B cell (primary cell): ENCODE measurements around the gene CCNK.

Experiments
- CTCF ChIP-seq: fragments of 200-600 bp; IDR thresholded peaks from one replicate; pipeline ENCODE4 v1.8.0; 2022; ENCODE audit warnings: antibody characterized with exemption, mild to moderate bottlenecking
- EZH2 ChIP-seq: IDR thresholded peaks from 2 replicates; pipeline ENCODE4 v1.6.1; 2012; ENCODE audit warnings: borderline replicate concordance, low read depth, mild to moderate bottlenecking, moderate library complexity, low read length; ENCODE audit not compliant: insufficient read depth, poor library complexity, severe bottlenecking

DNA sequence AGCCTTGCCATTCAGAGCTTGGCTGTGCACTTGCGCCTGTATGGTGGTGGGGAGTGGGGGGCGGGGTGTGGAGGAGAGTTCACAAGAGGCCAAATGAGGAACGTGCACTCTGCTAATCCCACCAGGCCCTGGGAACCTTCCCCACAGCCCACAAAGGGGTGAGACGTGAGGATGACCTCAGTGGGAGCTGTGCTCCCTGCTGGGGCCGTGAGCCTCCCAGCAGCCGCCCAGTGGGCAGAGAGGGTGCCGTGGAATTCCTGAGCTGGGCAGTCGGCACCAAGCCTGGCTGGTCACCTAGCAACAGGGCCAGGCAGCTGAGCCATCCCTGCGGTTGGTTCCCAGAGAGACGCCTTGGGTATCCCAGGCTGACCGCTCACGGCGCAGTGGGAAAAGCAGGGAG lies 53.7 kb downstream of the CCNK start:
- TF ChIP-seq CTCF, result no peak
- no peak for TF ChIP-seq EZH2
